GM10248 (cell line): ENCODE measurements around the gene ILRUN.
"Not testable (repeated sequence)": the region's sequence is repeated elsewhere in the genome, so short reads cannot be mapped to it uniquely, and the experiment has no call there.

ENCODE experiments used
- CTCF ChIA-PET: fragments of 300-600 bp; sonication (Branson Sonifier 250); formaldehyde crosslinking; extraction: SDS; loops from one replicate; lab custom pipeline; 2021; ENCODE audit warnings: antibody characterized with exemption; lab: Yijun Ruan, JAX
- POLR2A ChIA-PET: fragments of 350-650 bp; sonication (Branson Sonifier 250); formaldehyde crosslinking; extraction: SDS; loops from one replicate; lab custom pipeline; 2020; ENCODE audit warnings: antibody characterized with exemption; lab: Yijun Ruan, JAX
- DNase-seq: peaks from one replicate; pipeline ENCODE4 v3.0.0; 2012; ENCODE audit errors: extremely low spot score
- TF ChIP-seq, protein P1 (sequence below): IDR thresholded peaks from 2 replicates; pipeline ENCODE4 v1.5.1; 2012; ENCODE audit warnings: mild to moderate bottlenecking, low read depth; ENCODE audit errors: extremely low read depth, missing control alignments, control extremely low read depth

Gene ILRUN

DNA sequence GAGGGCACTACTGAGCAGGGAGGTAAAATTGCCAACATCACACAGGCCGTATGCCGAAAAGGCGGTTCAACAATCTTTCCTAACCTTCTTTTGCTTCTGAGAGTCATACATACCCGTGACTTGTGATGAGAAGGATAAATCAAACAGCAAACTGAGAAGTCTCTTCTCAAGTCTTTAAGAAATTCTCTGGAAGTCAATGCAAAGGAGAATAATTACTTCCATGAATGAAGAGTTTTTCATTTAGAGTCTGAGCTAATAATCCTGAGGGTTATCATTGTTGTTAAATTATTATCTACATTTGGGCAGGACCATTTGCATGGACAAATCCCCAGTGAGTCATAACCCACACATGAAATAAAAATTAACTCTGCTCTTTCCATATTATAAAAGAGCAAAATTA is 22.4 kb upstream of the ILRUN start:
- CTCF ChIA-PET: interaction anchor here (1.4 kb wide), 1 partner anchor 80 kb away, joined by 3 read pairs; no protein-coding TSS in a partner anchor
- POLR2A ChIA-PET: no interaction called here
- no peak for DNase-seq
- TF ChIP-seq, protein P1, sequence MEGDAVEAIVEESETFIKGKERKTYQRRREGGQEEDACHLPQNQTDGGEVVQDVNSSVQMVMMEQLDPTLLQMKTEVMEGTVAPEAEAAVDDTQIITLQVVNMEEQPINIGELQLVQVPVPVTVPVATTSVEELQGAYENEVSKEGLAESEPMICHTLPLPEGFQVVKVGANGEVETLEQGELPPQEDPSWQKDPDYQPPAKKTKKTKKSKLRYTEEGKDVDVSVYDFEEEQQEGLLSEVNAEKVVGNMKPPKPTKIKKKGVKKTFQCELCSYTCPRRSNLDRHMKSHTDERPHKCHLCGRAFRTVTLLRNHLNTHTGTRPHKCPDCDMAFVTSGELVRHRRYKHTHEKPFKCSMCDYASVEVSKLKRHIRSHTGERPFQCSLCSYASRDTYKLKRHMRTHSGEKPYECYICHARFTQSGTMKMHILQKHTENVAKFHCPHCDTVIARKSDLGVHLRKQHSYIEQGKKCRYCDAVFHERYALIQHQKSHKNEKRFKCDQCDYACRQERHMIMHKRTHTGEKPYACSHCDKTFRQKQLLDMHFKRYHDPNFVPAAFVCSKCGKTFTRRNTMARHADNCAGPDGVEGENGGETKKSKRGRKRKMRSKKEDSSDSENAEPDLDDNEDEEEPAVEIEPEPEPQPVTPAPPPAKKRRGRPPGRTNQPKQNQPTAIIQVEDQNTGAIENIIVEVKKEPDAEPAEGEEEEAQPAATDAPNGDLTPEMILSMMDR: no peak

DNA sequence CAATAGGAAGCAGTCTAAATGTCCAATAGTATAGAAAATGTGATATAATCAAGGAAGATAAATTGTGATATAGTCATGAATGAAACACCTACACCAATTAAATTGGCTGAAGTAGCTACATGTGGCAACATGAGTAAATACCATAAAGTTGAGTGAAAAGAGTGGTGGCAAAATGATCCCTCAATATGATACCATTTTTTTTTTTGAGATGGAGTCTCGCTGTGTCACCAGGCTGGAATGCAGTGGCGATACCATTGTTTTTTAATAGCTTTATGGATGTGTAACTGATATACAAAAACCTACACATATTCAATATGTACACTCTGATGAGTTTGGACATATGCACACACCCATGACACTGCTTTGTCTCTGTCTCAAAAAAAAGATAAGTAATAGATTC is 20.9 kb upstream of the ILRUN start:
- TF ChIP-seq, protein P1: no peak
- ChIA-PET POLR2A (interaction anchor here (0.7 kb wide), 1 partner anchor 1019 kb away, joined by 3 read pairs; no protein-coding TSS in a partner anchor), CTCF (interaction anchor here (1.3 to 1.4 kb wide), 2 partner anchors 10 to 79 kb away, joined by 3 to 4 read pairs; no protein-coding TSS in a partner anchor)
- DNase-seq: no peak

DNA sequence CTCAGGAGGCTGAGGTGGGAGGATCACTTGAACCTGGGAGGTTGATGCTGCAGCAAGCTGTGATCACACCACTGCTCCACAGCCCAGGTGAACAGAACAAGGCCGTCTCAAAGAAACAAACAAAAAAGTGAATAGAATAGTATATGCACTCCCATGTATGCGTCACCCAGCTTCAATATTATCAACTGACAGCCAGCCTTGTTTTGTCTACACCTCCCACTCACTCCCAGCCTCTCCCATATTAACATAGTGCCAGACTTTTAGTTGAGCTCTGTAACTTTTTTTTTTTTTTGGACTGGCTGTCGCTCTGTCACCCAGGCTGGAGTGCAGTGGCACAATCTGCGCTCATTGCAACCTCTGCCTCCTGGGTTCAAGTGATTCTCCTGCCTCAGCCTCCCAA is 18.1 kb upstream of the ILRUN start:
- DNase-seq: no peak
- ChIA-PET POLR2A (no interaction called here), CTCF (no interaction called here)
- TF ChIP-seq, protein P1: no peak

DNA sequence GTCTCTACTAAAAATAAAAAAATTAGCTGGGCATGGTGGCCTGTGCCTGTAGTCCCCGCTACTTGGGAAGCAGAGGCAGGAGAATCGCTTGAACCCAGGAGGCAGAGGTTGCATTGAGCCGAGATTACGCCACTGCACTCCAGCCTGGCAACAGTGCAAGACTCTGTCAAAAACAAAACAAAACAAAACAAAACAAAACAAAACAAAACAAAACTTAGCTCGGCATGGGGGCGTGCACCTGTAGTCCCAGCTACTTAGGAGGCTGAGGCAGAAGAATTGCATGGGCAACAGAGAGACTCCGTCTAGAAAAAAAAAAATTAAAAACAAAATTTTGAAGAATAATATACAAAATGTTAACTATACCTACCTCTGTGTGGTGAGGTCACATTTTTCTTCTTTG is 16.3 kb upstream of the ILRUN start:
- POLR2A ChIA-PET, DNase-seq, CTCF ChIA-PET: not testable (repeated sequence)

DNA sequence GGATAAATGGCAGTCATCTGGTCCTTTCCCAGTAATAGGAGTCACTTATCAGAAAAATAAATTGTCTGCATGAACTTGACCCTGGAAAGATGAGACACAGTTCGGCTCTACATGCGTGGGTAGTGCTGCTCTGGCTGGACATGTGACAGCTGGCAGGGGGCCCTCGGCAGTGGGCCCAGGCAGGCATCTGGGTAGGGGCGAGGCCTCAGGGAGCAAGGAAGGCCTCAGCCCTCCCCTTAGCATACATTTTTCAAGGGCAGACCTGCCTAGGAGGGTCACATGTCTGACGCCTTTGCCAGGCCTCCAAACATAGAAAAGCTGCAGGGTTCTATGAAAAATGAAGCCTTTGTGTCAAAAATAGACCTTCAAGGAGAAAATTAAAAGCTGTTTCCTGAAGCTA is 12.8 kb upstream of the ILRUN start:
- CTCF ChIA-PET: no interaction called here
- POLR2A ChIA-PET: interaction anchor here (0.7 kb wide), 1 partner anchor 853 kb away, joined by 3 read pairs; no protein-coding TSS in a partner anchor
- DNase-seq: no peak
- TF ChIP-seq, protein P1: no peak

DNA sequence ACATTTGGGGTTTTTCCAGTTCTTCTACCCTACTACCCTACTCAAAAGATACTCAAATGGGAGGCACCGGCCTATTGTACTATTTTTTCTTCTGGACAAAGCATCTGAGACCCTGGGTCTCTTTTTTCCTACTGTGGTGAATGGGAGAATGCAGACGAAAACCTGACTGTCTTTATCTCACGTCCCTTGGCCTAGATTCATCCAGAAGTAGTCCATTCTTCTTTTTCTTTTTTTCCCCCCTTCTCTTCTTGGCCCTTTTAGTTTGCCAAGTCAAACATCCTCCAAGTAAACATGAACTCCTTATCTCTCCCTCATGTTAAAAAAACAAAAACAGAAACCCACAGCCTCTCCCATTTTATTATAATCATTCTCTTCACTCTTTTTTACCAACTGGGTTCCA is 8.7 kb upstream of the ILRUN start:
- DNase-seq: no peak
- TF ChIP-seq, protein P1: no peak
- ChIA-PET CTCF (no interaction called here), POLR2A (no interaction called here)

DNA sequence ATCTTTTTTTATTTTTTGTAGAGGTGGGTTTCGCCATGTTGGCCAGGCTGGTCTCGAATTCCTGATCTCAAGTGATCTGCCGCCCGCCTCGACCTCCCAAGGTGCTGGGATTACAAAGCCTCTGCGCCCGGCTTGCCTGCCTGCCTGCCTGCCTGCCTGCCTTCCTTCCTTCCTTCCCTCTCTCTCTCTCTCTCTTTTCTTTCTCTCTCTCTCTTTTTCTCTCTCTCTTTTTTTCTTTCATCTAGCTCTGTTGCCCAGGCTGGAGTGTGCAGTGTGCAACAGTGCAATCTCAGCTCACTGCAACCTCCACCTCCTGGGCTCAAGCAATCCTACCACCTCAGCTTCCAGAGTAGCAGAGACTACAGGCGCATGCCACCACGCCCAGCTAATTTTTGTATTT is 4.6 kb upstream of the ILRUN start:
- CTCF ChIA-PET: no interaction called here
- TF ChIP-seq, protein P1: no peak
- POLR2A ChIA-PET: no interaction called here
- DNase-seq: no peak
